Smooth muscle cell (in vitro differentiated cells): ENCODE measurements around the gene ATG2B. TPM values are rescaled to one million over a fixed set of nuclear protein-coding genes. Genes with fewer than 3 reads are reported as not detected.

Experiments used
- DNase-seq: peaks from one replicate; lab custom pipeline; 2025; ENCODE audit not compliant: unreplicated experiment; lab: John Stamatoyannopoulos, UW
- H2AFZ ChIP-seq: fragments of 200-600 bp; sonication (generic); 2 replicates; pipeline ENCODE4 v1.6.0; 2016; ENCODE audit warnings: antibody characterized with exemption, low read depth, mild to moderate bottlenecking
- H3F3A ChIP-seq: fragments of 200-600 bp; sonication (generic); 2 replicates; pipeline ENCODE4 v1.6.0; 2017; ENCODE audit warnings: antibody characterized with exemption, low read depth
- H3K27ac ChIP-seq: fragments of 200-600 bp; sonication (generic); 2 replicates; pipeline ENCODE4 v1.5.1; 2016; ENCODE audit warnings: low read depth, mild to moderate bottlenecking
- H3K27me3 ChIP-seq: fragments of 200-600 bp; sonication (generic); 2 replicates; pipeline ENCODE4 v1.6.1; 2016; ENCODE audit warnings: low read depth, mild to moderate bottlenecking
- H3K36me3 ChIP-seq: fragments of 200-600 bp; sonication (generic); 2 replicates; pipeline ENCODE4 v1.5.1; 2016; ENCODE audit warnings: low read depth
- H3K4me1 ChIP-seq: fragments of 200-600 bp; sonication (generic); 2 replicates; pipeline ENCODE4 v1.5.1; 2016; ENCODE audit warnings: low read depth
- H3K4me2 ChIP-seq: fragments of 200-600 bp; sonication (generic); 2 replicates; pipeline ENCODE4 v1.6.0; 2016; ENCODE audit warnings: mild to moderate bottlenecking
- H3K4me3 ChIP-seq: fragments of 200-600 bp; sonication (generic); 2 replicates; pipeline ENCODE4 v1.5.1; 2016; ENCODE audit warnings: mild to moderate bottlenecking
- H3K79me2 ChIP-seq: fragments of 200-600 bp; sonication (generic); 2 replicates; pipeline ENCODE4 v1.6.0; 2016; ENCODE audit warnings: low read depth, mild to moderate bottlenecking
- H3K9ac ChIP-seq: fragments of 200-600 bp; sonication (generic); 2 replicates; pipeline ENCODE4 v1.6.0; 2016; ENCODE audit warnings: low read depth
- H3K9me3 ChIP-seq: fragments of 200-600 bp; sonication (generic); replicated peaks from 2 replicates; pipeline ENCODE4 v1.5.1; 2016; ENCODE audit warnings: low read depth
- H4K20me1 ChIP-seq: fragments of 200-600 bp; sonication (generic); 2 replicates; pipeline ENCODE4 v1.6.0; 2016; ENCODE audit warnings: low read depth
- CTCF ChIP-seq: fragments of 200-600 bp; sonication (generic); IDR thresholded peaks from 2 replicates; pipeline ENCODE4 v1.5.1; 2017; ENCODE audit warnings: borderline replicate concordance, mild to moderate bottlenecking, antibody characterized with exemption; ENCODE audit not compliant: insufficient read depth, poor library complexity, severe bottlenecking
- WGBS: methylation state at CpG from one replicate; pipeline ENCODE4 v1.1.7; 2016; ENCODE audit warnings: low lambda C conversion rate; 5-methylcytosine and 5-hydroxymethylcytosine counted together
- polyA plus RNA-seq: library from polyadenylated mRNA; unstranded; fragments of >200 nt; fragmentation: Nextera tagmentation; extraction: Ambion mirVana; gene quantifications from 2 replicates; pipeline ENCODE4 v1.2.1, GENCODE V29; 2016
- total RNA-seq: library from RNA; depleted of rRNA; stranded (reverse); fragments of >200 nt; gene quantifications from 2 replicates; pipeline ENCODE4 v1.2.3, GENCODE V29; 2014

The ATG2B gene
- total and polyA plus RNA-seq, 2 experiments from 2014 or later, result 1.9 to 21.5 TPM

GRCh38 chr14:96362071-96362964, 823 bp downstream of the ATG2B start:
- 3% methylated on average over 27 of the region's 27 CpGs for WGBS
- H4K20me1 ChIP-seq, result peaks cover 76% of the 10 kb centered on the region
- H3K27ac ChIP-seq, result peak overlapping the region; percentile 99
- H3K9ac ChIP-seq, result peak overlapping the region; percentile 99
- H3F3A ChIP-seq, result peaks cover 14% of the 10 kb centered on the region
- no peaks in the 10 kb centered on the region for H3K27me3 ChIP-seq
- H3K36me3 ChIP-seq, result no peaks in the 10 kb centered on the region
- H2AFZ ChIP-seq, result peak overlapping the region; percentile 93
- TF ChIP-seq CTCF, result no peak
- H3K4me3 ChIP-seq, result peak overlapping the region; percentile 92
- peak overlapping the region; percentile 95 for H3K4me2 ChIP-seq
- H3K9me3 ChIP-seq, result no peaks in the 10 kb centered on the region
- DNase-seq, result peak; percentile 17
- peaks cover 16% of the 10 kb centered on the region for H3K4me1 ChIP-seq
- H3K79me2 ChIP-seq, result peaks cover 84% of the 10 kb centered on the region

GRCh38 chr14:96359959-96360358, 3.2 kb downstream of the ATG2B start:
- H2AFZ ChIP-seq, result no peak overlapping the region
- no peak overlapping the region for H3K4me3 ChIP-seq
- H3K79me2 ChIP-seq, result peaks cover 84% of the 10 kb centered on the region
- H3K4me1 ChIP-seq, result peaks cover 16% of the 10 kb centered on the region
- no peak overlapping the region for H3K9ac ChIP-seq
- no peak overlapping the region for H3K4me2 ChIP-seq
- no peaks in the 10 kb centered on the region for H3K27me3 ChIP-seq
- H3K27ac ChIP-seq, result no peak overlapping the region
- TF ChIP-seq CTCF, result no peak
- no peak for DNase-seq
- H4K20me1 ChIP-seq, result peaks cover 76% of the 10 kb centered on the region
- no peaks in the 10 kb centered on the region for H3K36me3 ChIP-seq
- no peaks in the 10 kb centered on the region for H3K9me3 ChIP-seq
- H3F3A ChIP-seq, result peaks cover 14% of the 10 kb centered on the region

- no peak for DNase-seq
- WGBS, result 90% methylated on average over 3 of the region's 3 CpGs
- Histone ChIP-seq H3K9me3 (no peaks in the 10 kb centered on the region), H3K36me3 (no peaks in the 10 kb centered on the region), H3K4me3 (no peak overlapping the region), H3K79me2 (peaks cover 88% of the 10 kb centered on the region), H3K4me2 (no peak overlapping the region), H3K27ac (no peak overlapping the region), H2AFZ (no peak overlapping the region), H3K9ac (no peak overlapping the region), H3K4me1 (peaks cover 13% of the 10 kb centered on the region), H3F3A (peaks cover 2% of the 10 kb centered on the region), H4K20me1 (peaks cover 77% of the 10 kb centered on the region), H3K27me3 (no peaks in the 10 kb centered on the region)
- TF ChIP-seq CTCF, result no peak
Measured at GRCh38 chr14:96357216-96357615, 5.9 kb downstream of the ATG2B start.
